ENCODE results near the gene POU6F2. TPM values are rescaled to one million over a fixed set of nuclear protein-coding genes. Genes with fewer than 3 reads are reported as not detected.

Gene POU6F2
- polyA plus RNA-seq, 4 donors = 0.16 TPM; not detected in 3

DNA sequence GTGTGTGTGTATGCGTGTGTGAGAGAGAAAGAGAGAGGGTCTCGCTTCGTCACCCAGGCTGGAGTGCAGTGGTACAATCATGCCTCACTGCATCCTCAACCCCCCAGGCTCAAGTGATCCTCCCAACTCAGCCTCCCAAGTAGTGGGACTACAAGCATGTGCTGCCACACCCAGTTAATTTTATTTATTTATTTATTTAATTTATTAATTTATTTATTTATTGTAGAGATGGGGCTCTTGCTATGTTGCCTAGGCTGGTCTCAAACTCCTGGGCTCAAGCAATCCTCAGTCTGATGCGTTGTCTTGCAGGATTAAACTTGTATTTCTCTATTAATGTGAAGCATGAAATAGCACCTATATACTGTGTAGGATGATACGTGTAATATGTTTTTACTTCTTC lies 21.8 kb upstream of the POU6F2 start:
- Histone ChIP-seq H3K27ac (ENCODE audit: low read depth in 1 of 3, low read length in 2 of 3) (no peak overlapping the region), H3K4me1 (ENCODE audit: control insufficient read depth in 3 of 3, insufficient read depth in 2 of 3, low read depth in 1 of 3, low read length in 2 of 3) (no peaks in the 10 kb centered on the region), H3K27me3 (ENCODE audit: control insufficient read depth in 3 of 3, insufficient read depth in 3 of 3, low read length in 3 of 3) (peaks cover 0 to 2% (median 0%) of the 10 kb centered on the region in 3 donors), H3K9me3 (ENCODE audit: control insufficient read depth in 2 of 2, insufficient read depth in 1 of 2, low read depth in 1 of 2, low read length in 1 of 2) (no peaks in the 10 kb centered on the region), H3K4me3 (ENCODE audit: low read depth in 1 of 3, low read length in 3 of 3) (no peak overlapping the region), H3K36me3 (ENCODE audit: control insufficient read depth in 3 of 3, insufficient read depth in 2 of 3, low read depth in 1 of 3, low read length in 3 of 3) (no peaks in the 10 kb centered on the region)
- DNase-seq (no peak), FAIRE-seq (no peak)
- WGBS, 3 donors = 76 to 95% (median 82%) methylated on average over 5 of the region's 5 CpGs

DNA sequence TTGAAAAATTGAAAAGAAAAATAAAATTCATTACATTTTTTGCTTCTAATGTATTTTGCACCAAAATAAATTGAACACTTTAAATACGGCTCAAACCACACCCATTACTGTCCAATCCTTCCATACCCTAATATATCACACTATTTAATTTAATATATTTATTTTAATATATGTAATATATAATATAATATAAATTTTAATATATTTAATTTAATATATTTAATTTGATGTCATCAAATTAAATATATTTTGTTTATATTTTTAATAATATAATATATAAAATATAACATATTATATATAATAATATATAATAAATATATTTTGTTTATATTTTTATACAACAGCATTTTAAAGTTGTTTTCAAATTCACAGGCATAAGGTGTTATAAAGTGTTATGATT lies 15.7 kb upstream of the POU6F2 start:
- no peaks in the 10 kb centered on the region for H3K27me3 ChIP-seq (ENCODE audit: control insufficient read depth in 3 of 3, insufficient read depth in 3 of 3, low read length in 3 of 3)
- no peak overlapping the region for H3K27ac ChIP-seq (ENCODE audit: low read depth in 1 of 3, low read length in 2 of 3)
- H3K36me3 ChIP-seq (ENCODE audit: control insufficient read depth in 3 of 3, insufficient read depth in 2 of 3, low read depth in 1 of 3, low read length in 3 of 3) = no peaks in the 10 kb centered on the region
- WGBS, 3 donors = 76 to 93% (median 88%) methylated on average over 1 of the region's 1 CpG
- H3K4me1 ChIP-seq (ENCODE audit: control insufficient read depth in 3 of 3, insufficient read depth in 2 of 3, low read depth in 1 of 3, low read length in 2 of 3) = no peaks in the 10 kb centered on the region
- no peaks in the 10 kb centered on the region for H3K9me3 ChIP-seq (ENCODE audit: control insufficient read depth in 2 of 2, insufficient read depth in 1 of 2, low read depth in 1 of 2, low read length in 1 of 2)
- H3K4me3 ChIP-seq (ENCODE audit: low read depth in 1 of 3, low read length in 3 of 3) = no peak overlapping the region
- DNase-seq = no peak
- FAIRE-seq = peak; percentile 98

DNA sequence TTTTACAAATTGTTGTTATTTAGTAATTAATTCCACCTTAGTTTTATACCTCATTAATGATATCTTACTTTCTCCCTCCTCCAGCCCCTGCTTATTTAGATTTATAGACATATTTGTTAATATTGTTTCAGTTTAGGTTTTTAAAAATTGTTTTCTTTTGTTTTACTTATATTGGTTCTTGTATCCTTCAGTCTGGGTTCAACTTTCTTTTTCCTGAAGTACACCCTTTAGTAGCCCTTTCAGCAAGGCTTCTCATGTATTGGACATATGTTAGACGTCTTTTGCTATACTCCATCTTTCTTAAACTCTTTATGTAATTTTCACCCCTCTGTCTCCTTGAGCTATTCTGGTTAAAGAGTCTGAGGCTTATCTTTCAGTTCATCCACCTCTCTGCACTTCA lies 12.8 kb upstream of the POU6F2 start:
- H3K9me3 ChIP-seq (ENCODE audit: control insufficient read depth in 2 of 2, insufficient read depth in 1 of 2, low read depth in 1 of 2, low read length in 1 of 2) = no peaks in the 10 kb centered on the region
- H3K4me1 ChIP-seq (ENCODE audit: control insufficient read depth in 3 of 3, insufficient read depth in 2 of 3, low read depth in 1 of 3, low read length in 2 of 3) = no peaks in the 10 kb centered on the region
- no peak overlapping the region for H3K27ac ChIP-seq (ENCODE audit: low read depth in 1 of 3, low read length in 2 of 3)
- no peak overlapping the region for H3K4me3 ChIP-seq (ENCODE audit: low read depth in 1 of 3, low read length in 3 of 3)
- FAIRE-seq = no peak
- H3K36me3 ChIP-seq (ENCODE audit: control insufficient read depth in 3 of 3, insufficient read depth in 2 of 3, low read depth in 1 of 3, low read length in 3 of 3) = no peaks in the 10 kb centered on the region
- 68 to 89% (median 80%) methylated on average over 1 of the region's 1 CpG for WGBS, 3 donors
- H3K27me3 ChIP-seq (ENCODE audit: control insufficient read depth in 3 of 3, insufficient read depth in 3 of 3, low read length in 3 of 3) = no peaks in the 10 kb centered on the region
- DNase-seq = no peak

DNA sequence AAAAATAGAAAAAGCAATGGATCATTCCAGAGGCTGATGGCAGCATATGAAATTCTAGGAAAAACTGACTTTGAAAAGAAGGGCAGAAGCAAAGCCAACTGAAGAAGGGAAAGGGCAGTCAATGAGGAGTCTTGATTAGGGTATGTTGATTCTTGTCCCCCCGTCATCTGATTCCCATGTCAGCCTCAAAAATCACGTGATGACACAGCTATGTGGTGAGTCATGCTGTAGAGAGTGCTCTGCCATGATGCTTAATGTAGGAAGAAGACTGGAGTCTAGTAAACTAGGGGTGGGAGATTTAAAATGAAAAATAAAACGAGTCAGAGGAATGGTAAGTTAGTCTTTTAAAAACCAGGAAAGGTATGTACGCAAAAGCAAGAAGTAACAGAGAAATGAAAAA lies 3.9 kb upstream of the POU6F2 start:
- FAIRE-seq (no peak), DNase-seq (no peak)
- Histone ChIP-seq H3K36me3 (ENCODE audit: control insufficient read depth in 3 of 3, insufficient read depth in 2 of 3, low read depth in 1 of 3, low read length in 3 of 3) (no peaks in the 10 kb centered on the region), H3K9me3 (ENCODE audit: control insufficient read depth in 2 of 2, insufficient read depth in 1 of 2, low read depth in 1 of 2, low read length in 1 of 2) (no peaks in the 10 kb centered on the region), H3K27ac (ENCODE audit: low read depth in 1 of 3, low read length in 2 of 3) (no peak overlapping the region), H3K4me1 (ENCODE audit: control insufficient read depth in 3 of 3, insufficient read depth in 2 of 3, low read depth in 1 of 3, low read length in 2 of 3) (no peaks in the 10 kb centered on the region), H3K27me3 (ENCODE audit: control insufficient read depth in 3 of 3, insufficient read depth in 3 of 3, low read length in 3 of 3) (peaks cover 0 to 21% (median 5%) of the 10 kb centered on the region in 3 donors), H3K4me3 (ENCODE audit: low read depth in 1 of 3, low read length in 3 of 3) (no peak overlapping the region)
- WGBS, 3 donors = 50 to 65% (median 50%) methylated on average over 4 of the region's 4 CpGs

DNA sequence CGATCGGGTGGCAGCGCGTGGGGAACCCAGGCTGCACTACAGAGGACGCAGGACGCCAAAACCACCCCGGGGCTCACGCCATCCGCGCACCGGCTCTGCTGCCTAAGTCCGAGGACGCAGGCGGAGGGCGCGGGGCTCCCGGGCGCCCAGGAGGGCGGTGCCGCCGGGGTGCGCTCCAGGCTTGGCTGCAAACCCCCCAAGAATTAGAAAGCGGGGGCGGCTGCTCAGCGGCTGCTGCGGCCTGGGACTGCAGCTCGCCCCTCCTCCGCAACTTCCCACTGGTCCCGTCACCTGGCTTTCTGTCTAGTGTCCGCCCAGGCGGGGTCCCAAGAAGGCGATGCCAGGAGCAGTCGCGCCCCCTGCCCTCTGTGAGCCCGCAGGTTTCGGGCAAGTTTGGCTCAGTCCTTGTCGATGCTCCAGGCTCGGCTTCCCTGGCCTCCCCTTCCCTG lies 1.7 kb upstream of the POU6F2 start:
- H3K27me3 ChIP-seq (ENCODE audit: control insufficient read depth in 3 of 3, insufficient read depth in 3 of 3, low read length in 3 of 3) = peaks cover 0 to 21% (median 5%) of the 10 kb centered on the region in 3 donors
- H3K36me3 ChIP-seq (ENCODE audit: control insufficient read depth in 3 of 3, insufficient read depth in 2 of 3, low read depth in 1 of 3, low read length in 3 of 3) = no peaks in the 10 kb centered on the region
- no peaks in the 10 kb centered on the region for H3K9me3 ChIP-seq (ENCODE audit: control insufficient read depth in 2 of 2, insufficient read depth in 1 of 2, low read depth in 1 of 2, low read length in 1 of 2)
- H3K27ac ChIP-seq (ENCODE audit: low read depth in 1 of 3, low read length in 2 of 3) = no peak overlapping the region
- FAIRE-seq = no peak
- peak overlapping the region in 1 of 3 donors; percentile 15 for H3K4me3 ChIP-seq (ENCODE audit: low read depth in 1 of 3, low read length in 3 of 3)
- WGBS, 3 donors = 4 to 17% (median 13%) methylated on average over 32 to 38 of the region's 38 CpGs
- peak in 1 of 2 donors; percentile 2 for DNase-seq
- H3K4me1 ChIP-seq (ENCODE audit: control insufficient read depth in 3 of 3, insufficient read depth in 2 of 3, low read depth in 1 of 3, low read length in 2 of 3) = no peaks in the 10 kb centered on the region

DNA sequence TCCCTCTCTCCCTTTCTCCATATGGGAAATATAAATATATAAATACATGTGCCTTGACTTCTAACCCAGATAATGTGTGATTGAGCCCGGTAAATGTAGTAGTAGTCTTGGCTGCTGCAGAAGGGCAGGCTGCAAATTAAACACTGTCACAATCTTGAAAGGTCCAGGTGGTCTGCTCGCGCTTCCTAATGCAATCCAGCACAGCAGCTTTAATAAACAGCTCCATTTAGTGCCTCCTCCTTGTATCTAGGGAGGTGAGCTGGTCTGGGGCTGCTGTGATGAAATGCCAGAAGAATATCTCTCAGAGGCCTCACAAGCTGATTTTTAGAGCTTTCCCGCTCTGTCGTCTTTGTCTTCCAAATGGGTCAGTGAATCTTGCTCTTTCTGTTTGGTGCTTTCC lies 782 bp downstream of the POU6F2 start:
- H3K36me3 ChIP-seq (ENCODE audit: control insufficient read depth in 3 of 3, insufficient read depth in 2 of 3, low read depth in 1 of 3, low read length in 3 of 3) = no peaks in the 10 kb centered on the region
- WGBS, 3 donors = 47 to 62% (median 47%) methylated on average over 5 of the region's 5 CpGs
- DNase-seq (no peak), FAIRE-seq (no peak)
- H3K27me3 ChIP-seq (ENCODE audit: control insufficient read depth in 3 of 3, insufficient read depth in 3 of 3, low read length in 3 of 3) = peaks cover 0 to 21% (median 7%) of the 10 kb centered on the region in 3 donors
- no peaks in the 10 kb centered on the region for H3K9me3 ChIP-seq (ENCODE audit: control insufficient read depth in 2 of 2, insufficient read depth in 1 of 2, low read depth in 1 of 2, low read length in 1 of 2)
- H3K4me1 ChIP-seq (ENCODE audit: control insufficient read depth in 3 of 3, insufficient read depth in 2 of 3, low read depth in 1 of 3, low read length in 2 of 3) = no peaks in the 10 kb centered on the region
- no peak overlapping the region for H3K4me3 ChIP-seq (ENCODE audit: low read depth in 1 of 3, low read length in 3 of 3)
- H3K27ac ChIP-seq (ENCODE audit: low read depth in 1 of 3, low read length in 2 of 3) = no peak overlapping the region

DNA sequence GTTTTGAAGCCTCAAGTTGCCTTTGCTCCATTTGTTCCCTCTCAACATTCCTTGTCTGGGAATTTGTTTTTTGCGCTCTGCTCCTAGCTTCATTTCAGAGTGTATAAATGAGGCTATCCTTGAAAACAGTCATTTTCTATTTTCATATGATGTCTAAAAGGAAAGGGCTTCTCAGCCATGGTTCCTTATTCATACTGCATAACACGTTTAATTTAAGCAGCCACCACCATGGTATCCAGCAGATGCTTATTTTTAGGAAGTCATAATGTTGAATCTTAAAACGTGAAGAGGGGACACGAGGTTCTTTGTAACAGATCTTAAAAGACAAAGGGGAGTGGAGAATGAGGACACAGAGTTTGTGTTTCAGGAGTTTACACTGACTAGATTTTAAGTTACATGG lies 14.5 kb downstream of the POU6F2 start:
- no peak overlapping the region for H3K27ac ChIP-seq (ENCODE audit: low read depth in 1 of 3, low read length in 2 of 3)
- no peaks in the 10 kb centered on the region for H3K36me3 ChIP-seq (ENCODE audit: control insufficient read depth in 3 of 3, insufficient read depth in 2 of 3, low read depth in 1 of 3, low read length in 3 of 3)
- DNase-seq (no peak), FAIRE-seq (no peak)
- H3K9me3 ChIP-seq (ENCODE audit: control insufficient read depth in 2 of 2, insufficient read depth in 1 of 2, low read depth in 1 of 2, low read length in 1 of 2) = no peaks in the 10 kb centered on the region
- no peaks in the 10 kb centered on the region for H3K27me3 ChIP-seq (ENCODE audit: control insufficient read depth in 3 of 3, insufficient read depth in 3 of 3, low read length in 3 of 3)
- H3K4me3 ChIP-seq (ENCODE audit: low read depth in 1 of 3, low read length in 3 of 3) = no peak overlapping the region
- H3K4me1 ChIP-seq (ENCODE audit: control insufficient read depth in 3 of 3, insufficient read depth in 2 of 3, low read depth in 1 of 3, low read length in 2 of 3) = no peaks in the 10 kb centered on the region
- WGBS, 3 donors = 61 to 70% (median 64%) methylated on average over 4 of the region's 4 CpGs

DNA sequence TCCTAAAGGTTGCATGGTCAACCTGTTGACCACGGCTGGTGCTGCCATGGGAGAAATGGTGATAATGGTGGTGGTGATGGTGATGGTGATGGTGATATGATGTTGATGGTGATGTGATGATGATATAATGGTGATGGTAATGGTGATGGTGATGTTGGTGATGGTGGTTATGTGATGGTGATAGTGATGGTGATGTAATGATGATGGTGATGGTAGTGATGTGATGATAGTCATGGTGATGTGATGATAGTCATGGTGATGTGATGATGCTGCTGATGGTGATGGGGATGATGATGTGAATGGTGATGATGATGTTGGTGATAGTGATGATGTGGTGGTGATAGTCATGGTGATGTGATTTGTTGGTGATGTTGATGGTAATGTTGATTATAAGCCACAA lies 23.9 kb downstream of the POU6F2 start:
- Histone ChIP-seq H3K27ac (ENCODE audit: low read depth in 1 of 3, low read length in 2 of 3) (no peak overlapping the region), H3K36me3 (ENCODE audit: control insufficient read depth in 3 of 3, insufficient read depth in 2 of 3, low read depth in 1 of 3, low read length in 3 of 3) (no peaks in the 10 kb centered on the region), H3K27me3 (ENCODE audit: control insufficient read depth in 3 of 3, insufficient read depth in 3 of 3, low read length in 3 of 3) (peaks cover 0 to 2% (median 0%) of the 10 kb centered on the region in 3 donors), H3K9me3 (ENCODE audit: control insufficient read depth in 2 of 2, insufficient read depth in 1 of 2, low read depth in 1 of 2, low read length in 1 of 2) (no peaks in the 10 kb centered on the region), H3K4me1 (ENCODE audit: control insufficient read depth in 3 of 3, insufficient read depth in 2 of 3, low read depth in 1 of 3, low read length in 2 of 3) (no peaks in the 10 kb centered on the region), H3K4me3 (ENCODE audit: low read depth in 1 of 3, low read length in 3 of 3) (no peak overlapping the region)
- DNase-seq (no peak), FAIRE-seq (no peak)
- WGBS, 3 donors = 71 to 94% (median 87%) methylated on average over 1 of the region's 1 CpG

DNA sequence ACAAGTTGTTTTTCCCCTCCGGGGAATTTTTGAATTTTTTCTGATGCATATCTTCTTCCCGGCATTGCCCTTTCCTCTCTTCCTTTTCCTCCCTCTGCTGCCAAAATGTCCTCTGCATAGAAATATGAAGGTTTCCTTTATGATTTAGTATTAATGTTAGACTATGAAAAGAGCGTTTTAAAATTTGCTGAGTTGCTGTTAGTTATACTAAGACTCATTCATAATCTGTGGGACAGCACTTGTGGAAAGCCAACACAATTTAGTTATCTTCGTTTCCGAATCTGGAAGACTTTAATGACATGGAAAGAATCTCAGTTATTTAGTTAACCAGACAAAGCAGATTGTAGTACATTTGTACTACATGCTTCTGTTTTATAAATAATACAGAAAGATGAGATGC lies 25.0 kb downstream of the POU6F2 start:
- DNase-seq (no peak), FAIRE-seq (no peak)
- Histone ChIP-seq H3K4me3 (ENCODE audit: low read depth in 1 of 3, low read length in 3 of 3) (no peak overlapping the region), H3K9me3 (ENCODE audit: control insufficient read depth in 2 of 2, insufficient read depth in 1 of 2, low read depth in 1 of 2, low read length in 1 of 2) (no peaks in the 10 kb centered on the region), H3K4me1 (ENCODE audit: control insufficient read depth in 3 of 3, insufficient read depth in 2 of 3, low read depth in 1 of 3, low read length in 2 of 3) (no peaks in the 10 kb centered on the region), H3K27me3 (ENCODE audit: control insufficient read depth in 3 of 3, insufficient read depth in 3 of 3, low read length in 3 of 3) (peaks cover 0 to 2% (median 0%) of the 10 kb centered on the region in 3 donors), H3K27ac (ENCODE audit: low read depth in 1 of 3, low read length in 2 of 3) (no peak overlapping the region), H3K36me3 (ENCODE audit: control insufficient read depth in 3 of 3, insufficient read depth in 2 of 3, low read depth in 1 of 3, low read length in 3 of 3) (no peaks in the 10 kb centered on the region)
- 67 to 82% (median 81%) methylated on average over 5 of the region's 5 CpGs for WGBS, 3 donors
